H1 (cell line): ENCODE data around the gene INTS7. TPM values are rescaled to one million over a fixed set of nuclear protein-coding genes. Genes with fewer than 3 reads are reported as not detected.

Experiments used
- BACH1 ChIP-seq: IDR thresholded peaks from 2 replicates; pipeline ENCODE4 v1.6.1; 2012; ENCODE audit warnings: low read length, improper control_type of control experiment
- HDAC2 ChIP-seq, 2 experiments: fragments of 300-600 bp in 1 of 2; sonication (generic) in 1 of 2; IDR thresholded peaks; 2 replicates each; pipeline ENCODE4 v1.6.1; 2011 to 2012; ENCODE audit warnings: low read depth in 2 of 2, low read length in 2 of 2, mild to moderate bottlenecking in 2 of 2, moderate library complexity in 2 of 2, borderline replicate concordance in 1 of 2, inconsistent platforms in 1 of 2
- JUND ChIP-seq: IDR thresholded peaks from 2 replicates; pipeline ENCODE4 v1.6.1; 2011; ENCODE audit warnings: mild to moderate bottlenecking, improper control_type of control experiment, low read length
- SUZ12 ChIP-seq: fragments of 200-600 bp; sonication (generic); IDR thresholded peaks from 2 replicates; pipeline ENCODE4 v1.6.1; 2012; ENCODE audit warnings: mild to moderate bottlenecking, inconsistent platforms, low read length, moderate library complexity, mixed read lengths
- TAF7 ChIP-seq: optimal IDR thresholded peaks from 2 replicates; pipeline ENCODE3; 2011; ENCODE audit warnings: low read depth, mild to moderate bottlenecking, inconsistent platforms, low read length, moderate library complexity, borderline replicate concordance
- polyA plus RNA-seq, 7 experiments: library from polyadenylated mRNA; depleted of rRNA in 3 of 7; stranded (reverse) in 5 of 7; unstranded in 2 of 7; fragments of >200 nt in 5 of 7; fragments of 200-250 nt in 2 of 7; gene quantifications; 1 replicate in 5 of 7; 2 replicates in 1 of 7; 4 replicates in 1 of 7; pipeline versions ENCODE4 v1.2.1 to v1.2.3, GENCODE V29; 2011 to 2013; ENCODE audit warnings: missing spikeins in 2 of 7, mixed read lengths in 2 of 7
- total RNA-seq: library from RNA; stranded (reverse); fragmentation: NEBNext Ultra II Directional; extraction: Animal tissue kit (Norgen Biotek cat#: 25700); gene quantifications from 2 replicates; pipeline ENCODE4 v1.2.1, GENCODE V29; 2021

Gene INTS7
- total and polyA plus RNA-seq, 2 of the 8 experiments (the other 6 are each of a cell fraction or from before 2014, with no cell fraction given): 15.2 to 22.4 TPM

- TF ChIP-seq BACH1 (no peak), HDAC2 (IDR thresholded peaks at IDR 0.05; ENCODE audit: borderline replicate concordance in 1 of 2, low read depth in 2 of 2, low read length in 2 of 2) (no peak), JUND (no peak), TAF7 (no peak), SUZ12 (no peak)
- TF ChIP-seq, all 59 proteins: peak for 0
Observed at GRCh38 chr1:212007886-212008285, 27.5 kb downstream of the INTS7 start (continued).
